Calu3 (cell line): Measurements from ENCODE around the gene VPS39. TPM values are rescaled to one million over a fixed set of nuclear protein-coding genes. Genes with fewer than 3 reads are reported as not detected.

Experiments used
- BruUV-seq: library from RNA; stranded (reverse); fragments of 400-500 nt; replicated peaks from 2 replicates; lab custom pipeline; 2021; lab: Mats Ljungman, UMichigan
- CTCF ChIA-PET: fragments of 300-600 bp; sonication (Branson Sonifier 250); formaldehyde crosslinking; loops from one replicate; lab custom pipeline; 2022; ENCODE audit warnings: antibody characterized with exemption; lab: Charles Lee
- DNase-seq: peaks from one replicate; pipeline ENCODE4 v3.0.0; 2022
- H3K27ac Mint-ChIP-seq: one replicate; pipeline ENCODE4 v1.8.0; 2022; ENCODE audit warnings: mixed read lengths; ENCODE audit not compliant: unreplicated experiment
- H3K27me3 Mint-ChIP-seq: one replicate; pipeline ENCODE4 v1.8.0; 2022; ENCODE audit warnings: mixed read lengths; ENCODE audit not compliant: unreplicated experiment
- H3K36me3 Mint-ChIP-seq: one replicate; pipeline ENCODE4 v1.8.0; 2022; ENCODE audit warnings: mild to moderate bottlenecking, moderate library complexity, mixed read lengths; ENCODE audit not compliant: insufficient read depth, unreplicated experiment
- H3K4me1 Mint-ChIP-seq: one replicate; pipeline ENCODE4 v1.8.0; 2022; ENCODE audit warnings: mild to moderate bottlenecking, low read depth, mixed read lengths; ENCODE audit not compliant: unreplicated experiment
- H3K4me3 Mint-ChIP-seq: one replicate; pipeline ENCODE4 v1.8.0; 2022; ENCODE audit warnings: mild to moderate bottlenecking, low read depth, moderate library complexity, mixed read lengths; ENCODE audit not compliant: unreplicated experiment
- H3K9me3 Mint-ChIP-seq: one replicate; pipeline ENCODE4 v1.8.0; 2022; ENCODE audit warnings: low read depth, mixed read lengths; ENCODE audit not compliant: unreplicated experiment
- CTCF ChIP-seq: fragments of 200-600 bp; IDR thresholded peaks from one replicate; pipeline ENCODE4 v1.8.0; 2022; ENCODE audit warnings: antibody characterized with exemption; ENCODE audit not compliant: unreplicated experiment
- intact Hi-C: fragments of 100-400 bp; cut with micrococcal nuclease; formaldehyde crosslinking; loops from one replicate; pipeline ENCODE4 v1.10.0; 2022; ENCODE audit not compliant: unreplicated experiment
- total RNA-seq: library from RNA; stranded (reverse); gene quantifications from 2 replicates; pipeline ENCODE4 v1.2.3, GENCODE V29; 2022

VPS39 gene
- total RNA-seq, 1 experiment from 2014 or later: 34.6 TPM

DNA sequence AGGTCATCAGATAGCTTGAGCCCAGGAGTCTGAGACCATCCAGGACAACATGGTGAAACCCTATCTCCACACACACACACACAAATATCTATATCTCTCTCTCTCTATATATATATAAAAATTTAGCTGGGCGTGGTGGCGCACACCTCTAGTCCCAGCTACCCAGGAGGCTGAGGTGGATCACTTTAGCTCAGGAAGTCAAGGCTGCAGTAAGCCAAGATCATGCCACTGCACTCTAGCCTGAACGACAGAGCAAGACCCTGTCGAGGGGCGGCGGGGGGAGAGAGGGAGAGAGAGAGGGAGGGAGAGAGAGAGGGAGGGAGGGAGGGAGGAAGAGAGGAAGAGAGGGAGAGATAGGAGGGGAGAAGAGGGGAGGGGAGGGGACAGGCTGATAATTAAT is 79.6 kb downstream of the VPS39 start:
- Mint-ChIP-seq H3K4me1 (no peaks in the 10 kb centered on the region), H3K4me3 (no peak overlapping the region), H3K9me3 (no peaks in the 10 kb centered on the region), H3K36me3 (no peaks in the 10 kb centered on the region), H3K27ac (no peak overlapping the region), H3K27me3 (peaks cover 22% of the 10 kb centered on the region)
- intact Hi-C loops: no loop called here
- TF ChIP-seq CTCF: no peak
- DNase-seq: no peak
- CTCF ChIA-PET: no interaction called here
- no TSS peak for BruUV-seq

DNA sequence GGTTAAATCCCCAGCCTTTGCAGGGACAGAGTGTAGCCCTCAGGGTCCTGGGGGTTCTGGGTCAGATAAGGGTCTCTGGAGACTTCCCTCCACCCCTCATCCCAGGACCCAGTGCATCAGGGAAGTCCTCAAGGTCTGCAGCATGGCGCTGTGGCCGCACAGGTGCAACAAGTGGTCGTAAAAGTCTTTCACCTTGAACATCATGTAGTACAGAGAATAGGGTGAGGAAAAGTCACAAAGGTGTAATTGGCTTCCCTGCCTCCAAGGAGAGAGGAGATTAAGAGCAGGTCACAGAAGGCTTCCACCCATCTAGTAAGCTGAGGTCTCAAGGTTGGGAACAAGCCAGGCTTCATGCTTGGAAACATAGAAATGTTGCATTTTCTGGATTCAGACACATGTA is 84.6 kb downstream of the VPS39 start:
- Mint-ChIP-seq H3K4me1 (no peaks in the 10 kb centered on the region), H3K9me3 (no peaks in the 10 kb centered on the region), H3K36me3 (no peaks in the 10 kb centered on the region), H3K27ac (no peak overlapping the region), H3K27me3 (peaks cover 29% of the 10 kb centered on the region), H3K4me3 (no peak overlapping the region)
- DNase-seq: no peak
- intact Hi-C loops: no loop called here
- TF ChIP-seq CTCF: no peak
- BruUV-seq: no TSS peak
- CTCF ChIA-PET: no interaction called here

DNA sequence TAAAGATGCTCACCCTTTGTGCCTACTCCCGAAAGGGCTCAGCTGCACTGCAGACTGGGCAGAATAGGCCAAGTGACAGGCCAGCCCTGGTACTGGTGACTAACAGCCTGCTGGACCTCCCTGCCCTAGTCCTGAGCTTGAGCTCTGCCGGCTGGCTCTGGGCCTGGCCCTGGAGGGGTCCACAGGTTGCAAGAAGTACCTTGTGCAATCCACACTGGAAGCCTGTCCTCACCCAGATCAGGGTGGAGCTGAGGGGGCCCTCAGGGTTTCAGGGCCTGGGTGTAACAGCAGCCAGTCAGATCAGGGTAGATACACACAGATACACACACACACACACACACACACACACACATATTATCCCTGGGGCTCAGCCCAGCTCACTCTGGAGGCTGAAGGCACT is 86.4 kb downstream of the VPS39 start:
- CTCF ChIA-PET: no interaction called here
- DNase-seq: no peak
- H3K36me3 Mint-ChIP-seq: no peaks in the 10 kb centered on the region
- no TSS peak for BruUV-seq
- intact Hi-C loops: no loop called here
- H3K4me3 Mint-ChIP-seq: no peak overlapping the region
- H3K27ac Mint-ChIP-seq: no peak overlapping the region
- no peak for TF ChIP-seq CTCF
- no peaks in the 10 kb centered on the region for H3K4me1 Mint-ChIP-seq
- no peaks in the 10 kb centered on the region for H3K9me3 Mint-ChIP-seq
- peaks cover 29% of the 10 kb centered on the region for H3K27me3 Mint-ChIP-seq

- H3K36me3 Mint-ChIP-seq: no peaks in the 10 kb centered on the region
- H3K4me3 Mint-ChIP-seq: no peak overlapping the region
- CTCF ChIA-PET: no interaction called here
- BruUV-seq: no TSS peak
- no peaks in the 10 kb centered on the region for H3K9me3 Mint-ChIP-seq
- no peak for DNase-seq
- TF ChIP-seq CTCF: no peak
- intact Hi-C loops: no loop called here
- H3K27me3 Mint-ChIP-seq: peaks cover 29% of the 10 kb centered on the region
- no peaks in the 10 kb centered on the region for H3K4me1 Mint-ChIP-seq
- H3K27ac Mint-ChIP-seq: no peak overlapping the region
Observed at GRCh38 chr15:42121021-42121420, 87.1 kb downstream of the VPS39 start.

DNA sequence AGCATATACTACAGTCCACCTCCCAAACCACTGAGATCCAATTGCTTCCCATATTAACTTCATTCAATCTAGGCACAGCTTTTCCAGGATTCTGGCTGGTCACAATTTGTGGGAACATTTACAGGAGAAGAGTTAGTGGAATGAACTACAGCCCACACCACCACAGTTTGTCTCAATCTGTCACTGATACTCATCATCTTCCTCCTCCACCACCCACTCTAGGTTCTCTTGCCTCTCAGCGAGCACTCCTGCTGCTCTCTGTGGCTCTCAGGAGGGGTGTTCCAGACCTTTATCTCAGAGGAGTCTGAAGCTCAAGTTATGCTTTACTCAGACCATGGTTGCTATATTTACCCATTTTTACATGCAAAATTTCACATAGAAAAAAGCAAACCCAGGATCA is 87.8 kb downstream of the VPS39 start:
- H3K36me3 Mint-ChIP-seq: no peaks in the 10 kb centered on the region
- H3K4me3 Mint-ChIP-seq: no peak overlapping the region
- CTCF ChIA-PET: no interaction called here
- no peak overlapping the region for H3K27ac Mint-ChIP-seq
- peaks cover 29% of the 10 kb centered on the region for H3K27me3 Mint-ChIP-seq
- no peak for DNase-seq
- intact Hi-C loops: no loop called here
- H3K4me1 Mint-ChIP-seq: no peaks in the 10 kb centered on the region
- no peak for TF ChIP-seq CTCF
- no peaks in the 10 kb centered on the region for H3K9me3 Mint-ChIP-seq
- BruUV-seq: no TSS peak
